ENCODE data around the gene GP1BB.

GP1BB gene

GRCh38 chr22:19739911-19740449, 16.6 kb downstream of the GP1BB start:
- Mint-ChIP-seq H3K4me3 (no peak overlapping the region), H3K36me3 (ENCODE audit: insufficient read depth) (no peaks in the 10 kb centered on the region), H3K27ac (no peak overlapping the region), H3K27me3 (peaks cover 0 to 8% of the 10 kb centered on the region in 2 donors), H3K4me1 (ENCODE audit: low read depth in 2 of 2) (no peaks in the 10 kb centered on the region), H3K9me3 (no peaks in the 10 kb centered on the region)
- ATAC-seq (replicated peaks) (no peak), DNase-seq (no peak)

DNA sequence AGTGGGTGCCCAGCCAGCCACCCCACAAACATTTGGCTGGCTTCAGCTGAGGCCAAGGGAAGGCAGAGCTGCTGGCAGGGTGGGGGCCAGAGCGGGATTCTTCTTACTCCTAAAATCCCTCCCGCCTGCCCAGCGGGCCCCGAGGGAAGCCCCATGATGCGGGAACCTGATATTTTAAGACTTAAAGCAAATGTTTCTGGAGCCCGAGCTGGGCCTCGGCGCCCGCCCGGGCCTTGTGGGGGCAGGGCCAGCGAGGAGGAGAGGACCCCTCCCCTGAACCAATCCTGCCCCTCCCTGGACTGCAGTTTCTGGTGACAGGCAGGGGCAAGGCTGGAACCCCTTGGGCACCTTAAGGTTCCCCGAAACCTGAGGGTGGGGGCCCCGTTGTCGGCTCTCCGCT, 17.2 kb downstream of the GP1BB start:
- no peaks in the 10 kb centered on the region for H3K9me3 Mint-ChIP-seq
- H3K36me3 Mint-ChIP-seq (ENCODE audit: insufficient read depth), result no peaks in the 10 kb centered on the region
- H3K27me3 Mint-ChIP-seq, result peaks cover 0 to 8% of the 10 kb centered on the region in 2 donors
- ATAC-seq (replicated peaks) (no peak), DNase-seq (no peak)
- H3K27ac Mint-ChIP-seq, result no peak overlapping the region
- H3K4me1 Mint-ChIP-seq (ENCODE audit: low read depth in 2 of 2), result no peaks in the 10 kb centered on the region
- H3K4me3 Mint-ChIP-seq, result no peak overlapping the region

GRCh38 chr22:19741053-19741452, 17.7 kb downstream of the GP1BB start:
- no peaks in the 10 kb centered on the region for H3K4me1 Mint-ChIP-seq (ENCODE audit: low read depth in 2 of 2)
- H3K27ac Mint-ChIP-seq, result no peak overlapping the region
- H3K27me3 Mint-ChIP-seq, result peaks cover 0 to 8% of the 10 kb centered on the region in 2 donors
- H3K9me3 Mint-ChIP-seq, result no peaks in the 10 kb centered on the region
- no peaks in the 10 kb centered on the region for H3K36me3 Mint-ChIP-seq (ENCODE audit: insufficient read depth)
- ATAC-seq (replicated peaks) (no peak), DNase-seq (no peak)
- no peak overlapping the region for H3K4me3 Mint-ChIP-seq

DNA sequence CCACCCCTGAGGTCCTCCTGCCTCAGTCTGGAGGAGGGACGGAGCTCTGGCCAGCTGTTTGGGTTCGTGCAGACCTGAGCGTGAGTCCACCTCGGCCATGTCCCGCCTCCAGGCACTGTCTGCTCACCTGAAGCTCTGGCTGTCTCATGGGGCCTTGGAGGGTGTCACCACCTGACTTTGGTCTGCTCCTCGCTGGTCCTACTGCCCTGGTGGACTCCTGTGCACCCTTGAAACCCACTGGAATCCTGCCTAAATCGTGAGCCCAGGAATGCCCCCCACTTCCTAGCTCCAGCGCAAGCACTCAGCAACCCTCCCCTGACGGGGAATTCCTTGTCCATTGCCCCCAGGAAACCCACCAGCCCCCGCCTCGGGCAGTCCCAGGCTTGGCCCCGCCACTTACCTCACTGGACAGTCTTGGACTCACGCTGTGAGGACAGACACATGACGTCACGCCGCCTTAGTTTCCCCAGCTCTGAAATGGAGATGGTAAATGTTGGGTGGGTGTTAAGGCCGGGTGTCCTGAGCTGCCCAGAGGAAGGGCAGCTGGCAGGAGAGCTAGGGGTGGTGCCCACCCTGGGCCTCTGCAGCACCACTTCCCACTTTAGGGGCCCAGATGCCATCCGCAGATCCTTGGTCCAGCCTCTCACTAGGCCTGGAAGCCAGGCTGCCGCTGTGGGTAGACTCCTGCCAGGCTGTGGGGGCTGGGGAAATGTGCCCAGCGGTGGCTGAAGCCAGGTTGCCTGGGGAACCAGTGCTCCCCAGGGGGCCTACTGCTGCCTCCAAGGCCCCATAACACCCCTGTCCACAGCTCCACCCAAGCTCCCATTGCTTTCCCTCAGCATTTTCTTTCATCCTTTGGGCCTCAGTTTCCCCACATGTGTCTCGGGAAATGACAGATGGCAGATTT, 19.1 kb downstream of the GP1BB start:
- H3K4me1 Mint-ChIP-seq (ENCODE audit: low read depth in 2 of 2), result no peaks in the 10 kb centered on the region
- H3K36me3 Mint-ChIP-seq (ENCODE audit: insufficient read depth), result no peaks in the 10 kb centered on the region
- H3K4me3 Mint-ChIP-seq, result no peak overlapping the region
- H3K27me3 Mint-ChIP-seq, result peaks cover 0 to 8% of the 10 kb centered on the region in 2 donors
- no peaks in the 10 kb centered on the region for H3K9me3 Mint-ChIP-seq
- H3K27ac Mint-ChIP-seq, result no peak overlapping the region
- ATAC-seq (replicated peaks), result no peak
- DNase-seq, result no peak

DNA sequence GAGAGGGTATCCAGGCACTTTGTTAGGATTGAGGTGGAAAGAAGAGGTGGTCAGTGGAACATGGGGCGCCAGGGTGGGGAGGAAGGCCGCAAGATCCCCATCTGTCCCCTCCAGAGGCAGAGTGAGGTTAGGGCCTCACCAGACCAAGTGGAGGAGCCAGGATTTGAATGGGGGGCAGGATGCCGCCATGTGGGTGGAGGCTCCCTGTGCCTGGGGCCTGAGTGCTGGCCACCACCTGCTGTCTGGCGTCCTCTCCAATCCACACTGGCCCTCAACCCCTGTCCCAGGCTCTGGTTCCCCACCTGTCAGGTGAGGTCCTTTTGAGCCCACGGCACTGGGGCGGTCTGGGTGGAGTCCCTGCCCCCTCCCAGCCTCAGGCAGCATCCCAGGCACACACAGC, 19.7 kb downstream of the GP1BB start:
- Mint-ChIP-seq H3K27ac (no peak overlapping the region), H3K36me3 (ENCODE audit: insufficient read depth) (no peaks in the 10 kb centered on the region), H3K9me3 (no peaks in the 10 kb centered on the region), H3K4me1 (ENCODE audit: low read depth in 2 of 2) (no peaks in the 10 kb centered on the region), H3K4me3 (no peak overlapping the region), H3K27me3 (peaks cover 0 to 8% of the 10 kb centered on the region in 2 donors)
- ATAC-seq (replicated peaks) (no peak), DNase-seq (no peak)

DNA sequence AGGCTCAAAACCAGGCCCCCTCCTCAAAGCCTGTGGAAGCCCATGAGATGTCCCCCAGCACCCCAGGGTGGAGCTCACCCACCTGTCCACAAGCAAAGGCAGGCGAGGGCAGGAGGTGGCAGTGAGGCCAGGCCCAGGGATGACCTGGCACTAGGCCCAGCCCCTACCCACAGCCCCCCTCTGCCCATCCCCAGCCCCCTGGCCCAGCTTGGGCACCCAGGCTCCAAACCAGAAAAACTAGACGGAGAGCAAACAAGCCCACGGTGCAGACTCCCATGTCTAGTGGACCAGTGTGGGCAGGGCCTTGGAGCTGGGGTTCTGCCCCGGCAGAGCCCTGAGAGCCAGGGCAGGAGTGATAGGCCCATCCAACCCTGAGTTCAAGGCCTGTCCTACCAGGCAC, 20.3 kb downstream of the GP1BB start:
- H3K36me3 Mint-ChIP-seq (ENCODE audit: insufficient read depth), result no peaks in the 10 kb centered on the region
- peaks cover 0 to 11% of the 10 kb centered on the region in 2 donors for H3K27me3 Mint-ChIP-seq
- no peak overlapping the region for H3K27ac Mint-ChIP-seq
- no peak overlapping the region for H3K4me3 Mint-ChIP-seq
- no peak for DNase-seq
- no peaks in the 10 kb centered on the region for H3K9me3 Mint-ChIP-seq
- ATAC-seq (replicated peaks), result no peak
- no peaks in the 10 kb centered on the region for H3K4me1 Mint-ChIP-seq (ENCODE audit: low read depth in 2 of 2)

GRCh38 chr22:19744350-19745006, 21.1 kb downstream of the GP1BB start:
- Mint-ChIP-seq H3K9me3 (no peaks in the 10 kb centered on the region), H3K4me1 (ENCODE audit: low read depth in 2 of 2) (no peaks in the 10 kb centered on the region), H3K4me3 (no peak overlapping the region), H3K36me3 (ENCODE audit: insufficient read depth) (no peaks in the 10 kb centered on the region), H3K27me3 (peaks cover 0 to 19% of the 10 kb centered on the region in 2 donors), H3K27ac (peak overlapping the region in 1 of 2 donors; percentile 53)
- no peak for ATAC-seq (replicated peaks)
- no peak for DNase-seq

- ATAC-seq (replicated peaks) (no peak), DNase-seq (no peak)
- H3K9me3 Mint-ChIP-seq, result no peaks in the 10 kb centered on the region
- H3K27ac Mint-ChIP-seq, result peak overlapping the region in 1 of 2 donors; percentile 53
- H3K36me3 Mint-ChIP-seq (ENCODE audit: insufficient read depth), result no peaks in the 10 kb centered on the region
- peaks cover 0 to 11% of the 10 kb centered on the region in 2 donors for H3K27me3 Mint-ChIP-seq
- no peaks in the 10 kb centered on the region for H3K4me1 Mint-ChIP-seq (ENCODE audit: low read depth in 2 of 2)
- H3K4me3 Mint-ChIP-seq, result no peak overlapping the region
Observed at GRCh38 chr22:19745155-19746101, 22.1 kb downstream of the GP1BB start.

DNA sequence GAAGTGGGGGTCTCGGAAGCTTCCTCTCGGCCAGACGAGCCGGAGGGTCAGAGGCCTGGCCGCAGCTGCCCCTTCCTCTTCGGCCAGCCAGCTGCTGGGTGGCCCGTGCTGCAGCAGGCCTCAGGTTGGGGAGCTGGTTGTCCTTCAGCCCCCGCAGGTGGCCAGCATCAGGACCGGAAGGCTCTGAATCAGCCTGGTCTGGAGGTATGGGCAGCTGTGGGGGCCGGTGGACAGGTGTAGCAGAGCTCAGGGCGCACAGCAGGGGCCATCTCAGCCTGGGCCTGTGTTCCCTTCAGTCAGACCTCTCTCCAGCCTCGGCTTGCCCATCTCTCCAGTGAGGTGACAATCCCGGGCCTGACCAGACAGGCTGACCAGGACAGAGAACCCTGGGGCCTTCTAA, 23.4 kb downstream of the GP1BB start:
- Mint-ChIP-seq H3K9me3 (no peaks in the 10 kb centered on the region), H3K27me3 (peaks cover 6 to 23% of the 10 kb centered on the region in 2 donors), H3K27ac (no peak overlapping the region), H3K36me3 (ENCODE audit: insufficient read depth) (no peaks in the 10 kb centered on the region), H3K4me3 (no peak overlapping the region), H3K4me1 (ENCODE audit: low read depth in 2 of 2) (no peaks in the 10 kb centered on the region)
- DNase-seq (no peak), ATAC-seq (replicated peaks) (no peak)

DNA sequence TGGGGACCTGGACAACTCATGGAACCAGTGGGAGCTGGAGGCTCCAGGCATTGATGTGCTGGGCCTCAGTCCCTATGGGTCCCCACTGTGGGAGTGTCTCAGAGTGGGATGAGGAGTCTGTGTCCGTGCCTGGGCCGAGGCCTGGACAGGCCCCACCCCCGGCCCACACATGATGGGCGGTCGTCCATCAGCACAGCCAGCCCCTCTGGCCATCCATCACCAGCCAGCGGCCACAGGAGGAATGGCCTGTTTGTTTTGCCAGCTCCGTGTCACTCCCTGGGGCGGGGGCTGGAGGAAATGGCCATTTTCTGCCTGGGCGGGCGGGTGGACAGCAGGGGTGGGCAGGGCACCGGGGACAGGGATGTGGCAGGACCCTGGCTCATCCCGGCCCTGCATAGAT, 24.2 kb downstream of the GP1BB start:
- no peaks in the 10 kb centered on the region for H3K4me1 Mint-ChIP-seq (ENCODE audit: low read depth in 2 of 2)
- ATAC-seq (replicated peaks) (no peak), DNase-seq (no peak)
- H3K27ac Mint-ChIP-seq, result no peak overlapping the region
- H3K9me3 Mint-ChIP-seq, result no peaks in the 10 kb centered on the region
- peaks cover 9 to 31% of the 10 kb centered on the region in 2 donors for H3K27me3 Mint-ChIP-seq
- H3K4me3 Mint-ChIP-seq, result no peak overlapping the region
- H3K36me3 Mint-ChIP-seq (ENCODE audit: insufficient read depth), result no peaks in the 10 kb centered on the region

DNA sequence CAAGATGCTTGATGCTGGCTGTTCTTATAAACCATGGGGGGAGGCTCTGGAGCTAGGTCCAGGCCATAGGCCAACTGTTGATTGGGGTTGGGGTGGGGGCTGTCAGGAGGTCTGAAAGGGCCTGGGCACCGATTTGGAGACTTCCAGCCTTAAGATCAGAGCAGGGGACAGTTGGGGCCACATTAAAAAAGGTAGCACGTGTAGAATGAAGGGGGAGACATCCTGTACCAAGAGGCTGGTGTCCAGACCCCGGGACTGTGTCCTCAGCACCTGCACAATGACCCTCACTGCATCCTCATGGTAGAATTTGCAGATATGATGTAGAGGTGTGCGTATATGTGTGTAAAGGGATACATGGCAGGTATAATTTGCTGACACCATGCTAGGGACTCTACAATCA, 24.8 kb downstream of the GP1BB start:
- peaks cover 15 to 37% of the 10 kb centered on the region in 2 donors for H3K27me3 Mint-ChIP-seq
- H3K36me3 Mint-ChIP-seq (ENCODE audit: insufficient read depth), result no peaks in the 10 kb centered on the region
- H3K9me3 Mint-ChIP-seq, result no peaks in the 10 kb centered on the region
- no peak overlapping the region for H3K27ac Mint-ChIP-seq
- H3K4me1 Mint-ChIP-seq (ENCODE audit: low read depth in 2 of 2), result no peaks in the 10 kb centered on the region
- DNase-seq (no peak), ATAC-seq (replicated peaks) (no peak)
- H3K4me3 Mint-ChIP-seq, result no peak overlapping the region

- ATAC-seq (replicated peaks) (no peak), DNase-seq (no peak)
- Mint-ChIP-seq H3K4me3 (no peak overlapping the region), H3K36me3 (ENCODE audit: insufficient read depth) (no peaks in the 10 kb centered on the region), H3K4me1 (ENCODE audit: low read depth in 2 of 2) (no peaks in the 10 kb centered on the region), H3K27me3 (peaks cover 20 to 47% of the 10 kb centered on the region in 2 donors), H3K27ac (peak overlapping the region in 1 of 2 donors; percentile 16), H3K9me3 (no peaks in the 10 kb centered on the region)
Observed at GRCh38 chr22:19748991-19749664, 25.8 kb downstream of the GP1BB start.

All from effector memory CD8-positive, alpha-beta T cell (primary cell).